NB4 (cell line): Measurements from ENCODE around the gene OBSCN.

Source experiments
- DNase-seq: peaks from one replicate; pipeline ENCODE4 v3.0.0; 2010; ENCODE audit warnings: low read depth
- H3K4me3 ChIP-seq: one replicate; pipeline ENCODE4 v1.5.1; 2011; ENCODE audit warnings: mild to moderate bottlenecking, low read depth, low read length, moderate library complexity
- CTCF ChIP-seq: IDR thresholded peaks from one replicate; pipeline ENCODE4 v1.5.1; 2012; ENCODE audit warnings: low read depth, low read length
- MYC ChIP-seq: IDR thresholded peaks from 2 replicates; pipeline ENCODE4 v1.6.1; 2011; ENCODE audit warnings: low read depth, low read length
- POLR2A ChIP-seq: IDR thresholded peaks from 2 replicates; pipeline ENCODE4 v1.6.1; 2011; ENCODE audit warnings: mild to moderate bottlenecking; ENCODE audit not compliant: insufficient read length; ENCODE audit errors: extremely low read depth
- TF ChIP-seq, protein P1 (sequence below): IDR thresholded peaks from 2 replicates; pipeline ENCODE4 v1.6.1; 2011; ENCODE audit warnings: low read depth, low read length

Gene OBSCN

DNA sequence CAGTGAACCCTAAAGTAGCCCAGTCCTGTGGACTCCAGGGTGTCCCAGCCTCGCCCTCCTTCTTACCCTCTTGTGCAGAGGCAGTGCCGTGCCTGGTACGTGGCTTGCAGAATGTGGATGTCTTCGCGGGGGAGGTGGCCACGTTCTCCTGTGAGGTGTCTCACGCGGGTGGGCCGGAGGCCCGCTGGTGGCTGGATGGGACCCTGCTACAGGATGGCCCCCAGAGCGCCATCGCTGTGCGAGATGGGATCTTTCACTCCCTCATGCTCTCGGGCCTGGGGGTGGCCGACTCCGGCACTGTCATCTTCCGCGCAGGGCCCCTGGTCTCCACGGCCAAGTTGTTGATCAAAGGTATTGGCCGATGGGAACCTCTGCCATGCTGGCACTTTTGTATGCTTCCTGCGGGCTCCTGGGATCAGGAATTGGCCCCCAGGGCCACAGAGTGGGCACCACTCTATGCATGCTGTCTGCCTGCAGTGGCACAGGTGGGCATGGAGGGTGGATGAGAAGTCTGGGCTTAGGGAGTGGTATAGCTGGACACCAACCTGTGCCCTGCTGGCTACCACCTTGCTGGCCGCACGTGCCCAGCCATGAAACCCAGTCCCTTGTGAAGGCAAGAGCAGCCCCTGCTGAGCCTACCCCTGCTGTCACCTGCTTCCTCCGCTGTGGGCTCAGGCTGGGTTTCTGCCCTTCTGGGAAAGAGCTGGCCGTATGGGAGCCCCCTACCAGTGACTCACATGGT is 105.9 kb downstream of the OBSCN start:
- DNase-seq: no peak
- no peak for TF ChIP-seq CTCF
- TF ChIP-seq MYC: no peak
- TF ChIP-seq, protein P1, sequence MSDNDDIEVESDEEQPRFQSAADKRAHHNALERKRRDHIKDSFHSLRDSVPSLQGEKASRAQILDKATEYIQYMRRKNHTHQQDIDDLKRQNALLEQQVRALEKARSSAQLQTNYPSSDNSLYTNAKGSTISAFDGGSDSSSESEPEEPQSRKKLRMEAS: no peak
- no peak for TF ChIP-seq POLR2A
- H3K4me3 ChIP-seq: no peak overlapping the region

DNA sequence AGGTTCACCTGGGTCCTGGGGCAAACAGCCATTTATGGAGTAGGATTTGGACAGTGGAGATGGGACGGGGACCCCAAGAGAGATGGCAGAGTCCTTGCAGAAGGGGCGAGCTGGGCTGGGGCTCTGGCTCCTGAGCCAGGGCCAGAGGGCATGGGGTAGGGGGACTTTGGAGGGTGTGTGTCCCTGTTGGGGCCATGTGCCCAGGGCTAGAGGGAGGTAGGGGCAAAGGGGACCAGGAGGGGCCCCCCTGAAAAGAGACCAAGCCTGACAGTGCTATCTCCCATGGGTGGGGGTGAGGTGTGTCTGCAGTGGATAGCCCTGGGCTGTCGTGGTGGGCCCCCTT is 106.4 kb downstream of the OBSCN start:
- no peak overlapping the region for H3K4me3 ChIP-seq
- no peak for TF ChIP-seq POLR2A
- TF ChIP-seq MYC: no peak
- TF ChIP-seq CTCF: no peak
- TF ChIP-seq, protein P1: no peak
- DNase-seq: no peak

DNA sequence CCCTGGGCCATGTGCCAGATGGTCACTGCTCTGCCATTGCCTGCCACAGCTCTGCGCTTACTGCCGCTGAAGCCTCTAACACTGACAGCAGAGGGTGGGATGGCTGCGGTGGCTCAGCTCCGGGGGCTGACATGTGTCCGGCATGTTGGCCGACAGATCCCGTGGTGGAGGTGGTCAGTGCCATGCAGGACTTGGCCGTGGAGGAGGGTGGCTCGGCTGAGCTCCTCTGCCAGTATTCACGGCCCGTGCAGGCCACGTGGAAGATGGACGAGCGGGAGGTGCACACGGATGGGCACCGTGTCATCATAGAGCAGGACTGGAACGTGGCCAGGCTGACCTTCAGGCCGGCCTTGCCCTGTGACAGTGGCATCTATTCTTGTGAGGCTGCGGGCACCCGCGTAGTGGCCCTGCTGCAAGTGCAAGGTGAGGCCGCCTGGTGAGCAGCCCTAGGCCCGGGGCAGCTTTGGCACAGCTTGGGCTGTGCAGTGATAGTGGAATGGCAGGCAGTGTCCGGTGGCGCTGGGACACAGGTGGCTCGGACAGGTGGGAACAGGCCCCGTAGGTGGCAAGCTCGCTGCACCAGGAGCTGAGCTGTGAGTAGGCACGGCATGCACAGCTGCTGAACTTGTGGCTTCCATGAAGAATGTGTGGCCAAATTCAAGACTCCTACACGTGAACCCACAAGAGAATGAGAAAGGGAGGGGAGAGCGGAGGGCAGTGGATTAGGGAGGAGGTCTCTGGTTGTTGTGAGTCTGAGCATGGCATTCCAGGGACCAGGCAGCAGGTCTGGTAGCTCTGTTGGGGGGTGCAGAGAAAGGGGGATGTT is 107.0 kb downstream of the OBSCN start:
- no peak overlapping the region for H3K4me3 ChIP-seq
- no peak for DNase-seq
- TF ChIP-seq POLR2A: no peak
- TF ChIP-seq CTCF: no peak
- TF ChIP-seq, protein P1: no peak
- no peak for TF ChIP-seq MYC

GRCh38 chr1:228315484-228315944 is 107.7 kb downstream of the OBSCN start:
- H3K4me3 ChIP-seq: no peak overlapping the region
- no peak for TF ChIP-seq CTCF
- TF ChIP-seq MYC: no peak
- TF ChIP-seq, protein P1: no peak
- no peak for TF ChIP-seq POLR2A
- DNase-seq: no peak

DNA sequence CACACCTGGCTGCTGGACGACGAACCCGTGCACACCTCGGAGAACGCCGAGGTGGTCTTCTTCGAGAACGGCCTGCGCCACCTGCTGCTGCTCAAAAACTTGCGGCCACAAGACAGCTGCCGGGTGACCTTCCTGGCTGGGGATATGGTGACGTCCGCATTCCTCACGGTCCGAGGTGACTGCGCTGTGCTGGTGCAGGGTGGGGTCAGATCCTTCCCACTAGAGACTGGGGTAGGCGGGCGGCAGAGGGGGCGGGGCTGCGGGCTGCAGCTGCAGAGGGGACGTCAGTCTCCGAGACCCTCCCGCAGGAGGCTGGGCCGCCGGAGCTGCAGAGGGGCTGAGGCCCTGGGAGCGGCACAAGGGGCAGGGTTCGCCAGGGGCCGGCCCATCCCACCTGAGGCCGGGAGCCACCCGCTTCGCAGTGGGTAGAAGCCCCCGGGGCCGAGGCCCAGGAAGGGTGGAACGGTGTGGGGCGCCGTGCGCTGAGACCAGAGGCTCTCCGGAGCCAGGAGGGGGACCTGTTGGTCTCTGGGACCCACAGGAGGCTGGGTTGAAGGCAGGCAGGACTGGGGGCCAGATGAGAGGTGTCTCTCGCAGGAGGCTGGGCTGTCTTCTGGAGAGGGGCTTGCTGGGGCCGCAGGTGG is 108.2 kb downstream of the OBSCN start:
- no peak overlapping the region for H3K4me3 ChIP-seq
- TF ChIP-seq, protein P1: no peak
- TF ChIP-seq CTCF (no peak), POLR2A (no peak), MYC (no peak)
- no peak for DNase-seq
